PC-9 (cell line): ENCODE data around the gene SGMS1.

Source experiments
- CTCF ChIP-seq: fragments of 200-600 bp; sonication (generic); conservative IDR thresholded peaks from 2 replicates; pipeline ENCODE4 v1.6.1; 2017; ENCODE audit warnings: mixed run types, antibody characterized with exemption, mild to moderate bottlenecking, moderate library complexity
- EZH2 ChIP-seq: fragments of 200-600 bp; sonication (generic); IDR thresholded peaks from 2 replicates; pipeline ENCODE4 v1.8.0; 2017; ENCODE audit warnings: antibody characterized with exemption, low read depth

GRCh38 chr10:50577010-50577409 lies 46.7 kb downstream of the SGMS1 start:
- TF ChIP-seq EZH2 (no peak), CTCF (no peak)
